ENCODE results near the gene TRIM24. TPM values are rescaled to one million over a fixed set of nuclear protein-coding genes. Genes with fewer than 3 reads are reported as not detected.

TRIM24 gene
- total and polyA plus RNA-seq, 7 donors = 4.7 to 21.4 (median 15.0) TPM

- 94 to 95% (median 95%) methylated on average over 1 of the region's 1 CpG for WGBS, 3 donors
- Histone ChIP-seq H3K4me3 (no peak overlapping the region), H3K36me3 (ENCODE audit: insufficient read depth in 1 of 2, low read depth in 1 of 2) (no peaks in the 10 kb centered on the region), H3K27me3 (ENCODE audit: insufficient read depth in 3 of 3, low read length in 2 of 3) (no peaks in the 10 kb centered on the region), H3K27ac (no peak overlapping the region), H3K9me3 (no peaks in the 10 kb centered on the region), H3K4me1 (peaks cover 4% of the 10 kb centered on the region)
- intact Hi-C loops (cut with DNase I) = no loop called here
- no peak for TF ChIP-seq CTCF (IDR thresholded peaks at IDR 0.05)
- ATAC-seq (no peak), DNase-seq (no peak)
These were observed 40.8 kb downstream of the TRIM24 start for GRCh38 chr7:138500892-138501291.

- Histone ChIP-seq H3K27ac (no peak overlapping the region), H3K27me3 (ENCODE audit: insufficient read depth in 3 of 3, low read length in 2 of 3) (no peaks in the 10 kb centered on the region), H3K4me3 (no peak overlapping the region), H3K4me1 (peaks cover 4% of the 10 kb centered on the region), H3K36me3 (ENCODE audit: insufficient read depth in 1 of 2, low read depth in 1 of 2) (no peaks in the 10 kb centered on the region), H3K9me3 (no peaks in the 10 kb centered on the region)
- DNase-seq (no peak), ATAC-seq (peak in 2 of 4 donors; percentile 21 to 23)
- 86 to 93% (median 87%) methylated on average over 4 of the region's 4 CpGs for WGBS, 3 donors
- no peak for TF ChIP-seq CTCF (IDR thresholded peaks at IDR 0.05)
- intact Hi-C loops (cut with DNase I) = no loop called here
These were observed 42.1 kb downstream of the TRIM24 start for GRCh38 chr7:138502023-138502767.

- H3K4me1 ChIP-seq = peaks cover 4% of the 10 kb centered on the region
- DNase-seq = no peak
- H3K4me3 ChIP-seq = no peak overlapping the region
- intact Hi-C loops (cut with DNase I) = no loop called here
- 92 to 100% (median 94%) methylated on average over 2 of the region's 2 CpGs for WGBS, 3 donors
- no peak overlapping the region for H3K27ac ChIP-seq
- H3K27me3 ChIP-seq (ENCODE audit: insufficient read depth in 3 of 3, low read length in 2 of 3) = no peaks in the 10 kb centered on the region
- no peaks in the 10 kb centered on the region for H3K9me3 ChIP-seq
- H3K36me3 ChIP-seq (ENCODE audit: insufficient read depth in 1 of 2, low read depth in 1 of 2) = no peaks in the 10 kb centered on the region
- TF ChIP-seq CTCF (IDR thresholded peaks at IDR 0.05) = no peak
- ATAC-seq = no peak
These were observed 45.4 kb downstream of the TRIM24 start for GRCh38 chr7:138505361-138505873.

GRCh38 chr7:138506764-138507163 lies 46.7 kb downstream of the TRIM24 start:
- DNase-seq (no peak), ATAC-seq (no peak)
- no peaks in the 10 kb centered on the region for H3K27me3 ChIP-seq (ENCODE audit: insufficient read depth in 3 of 3, low read length in 2 of 3)
- no peaks in the 10 kb centered on the region for H3K9me3 ChIP-seq
- WGBS, 3 donors = 0% methylated on average over 1 of the region's 1 CpG
- no peak for TF ChIP-seq CTCF (IDR thresholded peaks at IDR 0.05)
- H3K4me1 ChIP-seq = peaks cover 4% of the 10 kb centered on the region
- H3K27ac ChIP-seq = no peak overlapping the region
- no peak overlapping the region for H3K4me3 ChIP-seq
- no peaks in the 10 kb centered on the region for H3K36me3 ChIP-seq (ENCODE audit: insufficient read depth in 1 of 2, low read depth in 1 of 2)
- intact Hi-C loops (cut with DNase I) = no loop called here
